HCT116 (cell line): ENCODE measurements around the gene PTH2. TPM values are rescaled to one million over a fixed set of nuclear protein-coding genes. Genes with fewer than 3 reads are reported as not detected.

ENCODE experiments used
- ATAC-seq: fragments of 200-7000 bp; cut with Tn5 transposase; 2 replicates; pipeline ENCODE4 v1.9.1; 2020; ENCODE audit warnings: mild to moderate bottlenecking, moderate library complexity
- BruUV-seq: library from RNA; stranded (reverse); fragments of 400-500 nt; replicated peaks from 2 replicates; lab custom pipeline; 2021; lab: Mats Ljungman, UMichigan
- CTCF ChIA-PET: fragments of 300-600 bp; sonication (Branson Sonifier 250); formaldehyde crosslinking; loops from one replicate; lab custom pipeline; 2021; ENCODE audit warnings: antibody characterized with exemption; lab: Charles Lee
- POLR2A ChIA-PET: fragments of 300-600, 350-600 bp; sonication (Branson Sonifier 250); formaldehyde crosslinking; loops from one replicate; lab custom pipeline; 2021; ENCODE audit warnings: antibody characterized with exemption; lab: Charles Lee
- RAD21 ChIA-PET, 2 experiments: fragments of 300-600 bp; sonication (Branson Sonifier 250); formaldehyde crosslinking; loops; one replicate each; lab custom pipeline; 2023; ENCODE audit warnings: low total read pairs in 2 of 2; ENCODE audit not compliant: uncharacterized antibody in 2 of 2, unreplicated experiment in 2 of 2, low non-redundant PET in 1 of 2; lab: Charles Lee
- DNase-seq: peaks from one replicate; pipeline ENCODE4 v3.0.0-alpha.2; 2010; ENCODE audit warnings: low read depth, low spot score
- H2AFZ ChIP-seq: fragments of 200-600 bp; shearing (Covaris generic), sonication (generic); 2 replicates; pipeline ENCODE4 v1.6.1; 2017; ENCODE audit warnings: low read depth, mixed run types, mixed read lengths, antibody characterized with exemption, low read length; ENCODE audit not compliant: poor library complexity, severe bottlenecking
- H3K27ac ChIP-seq: 2 replicates; pipeline ENCODE4 v1.5.1; 2012; ENCODE audit warnings: low read depth, low read length
- H3K27me3 ChIP-seq: fragments of 200-600 bp; sonication (generic); 2 replicates; pipeline ENCODE4 v1.6.1; 2016; ENCODE audit warnings: mixed run types, low read length, mixed read lengths; ENCODE audit not compliant: insufficient read depth
- H3K36me3 ChIP-seq, 2 experiments: fragments of 200-500 bp in 1 of 2; fragments of 200-600 bp in 1 of 2; sonication (Bioruptor generic) in 1 of 2; sonication (generic) in 1 of 2; 2 replicates each; pipeline versions ENCODE4 v1.5.1 to v1.6.1; 2014 to 2016; ENCODE audit warnings: low read length in 2 of 2, inconsistent platforms in 1 of 2, mixed read lengths in 1 of 2, mixed run types in 1 of 2; ENCODE audit not compliant: insufficient read depth in 2 of 2, control insufficient read depth in 1 of 2
- H3K4me1 ChIP-seq, 2 experiments: fragments of 200-600 bp in 1 of 2; sonication (generic) in 1 of 2; 2 replicates each; pipeline versions ENCODE4 v1.5.1 to v1.6.1; 2012 to 2017; ENCODE audit warnings: low read length in 2 of 2, inconsistent platforms in 1 of 2, mild to moderate bottlenecking in 1 of 2, mixed read lengths in 1 of 2, mixed run types in 1 of 2, moderate library complexity in 1 of 2; ENCODE audit not compliant: insufficient read depth in 2 of 2, control insufficient read depth in 1 of 2
- H3K4me2 ChIP-seq: fragments of 200-600 bp; sonication (generic); 2 replicates; pipeline ENCODE4 v1.6.1; 2017; ENCODE audit warnings: mixed run types, low read length, mixed read lengths
- H3K4me3 ChIP-seq, 2 experiments: fragments of 200-600 bp in 1 of 2; sonication (generic) in 1 of 2; replicated peaks in 1 of 2; 2 replicates each; pipeline ENCODE4 v1.5.1; 2011 to 2016; ENCODE audit warnings: low read length in 2 of 2, control low read depth in 1 of 2, low read depth in 1 of 2, mild to moderate bottlenecking in 1 of 2, mixed read lengths in 1 of 2, mixed run types in 1 of 2
- H3K79me2 ChIP-seq: fragments of 200-600 bp; sonication (generic); 2 replicates; pipeline ENCODE4 v1.6.1; 2017; ENCODE audit warnings: mild to moderate bottlenecking, mixed run types, low read length, moderate library complexity, mixed read lengths; ENCODE audit not compliant: insufficient read depth
- H3K9ac ChIP-seq: fragments of 200-600 bp; sonication (generic); 2 replicates; pipeline ENCODE4 v1.6.1; 2016; ENCODE audit warnings: low read length, mixed read lengths
- H3K9me2 ChIP-seq: fragments of 200-600 bp; sonication (generic), shearing (Covaris generic); 2 replicates; pipeline ENCODE4 v1.6.1; 2017; ENCODE audit warnings: mixed run types, mild to moderate bottlenecking, moderate library complexity; ENCODE audit not compliant: insufficient read depth
- H3K9me3 ChIP-seq, 2 experiments: fragments of 200-500 bp in 1 of 2; fragments of 200-600 bp in 1 of 2; sonication (Bioruptor generic) in 1 of 2; sonication (generic) in 1 of 2; 2 replicates each; pipeline ENCODE4 v1.6.1; 2014 to 2017; ENCODE audit warnings: low read length in 2 of 2, mixed read lengths in 2 of 2, inconsistent platforms in 1 of 2, low read depth in 1 of 2, mild to moderate bottlenecking in 1 of 2, mixed run types in 1 of 2, moderate library complexity in 1 of 2; ENCODE audit not compliant: control insufficient read depth in 1 of 2, insufficient read depth in 1 of 2
- H4K20me1 ChIP-seq: fragments of 200-600 bp; sonication (generic), shearing (Covaris generic); 2 replicates; pipeline ENCODE4 v1.6.1; 2017; ENCODE audit warnings: mixed run types, mild to moderate bottlenecking, moderate library complexity; ENCODE audit not compliant: insufficient read depth
- ATF3 ChIP-seq: IDR thresholded peaks from 2 replicates; pipeline ENCODE4 v1.6.1; 2012
- CEBPB ChIP-seq: IDR thresholded peaks from 2 replicates; pipeline ENCODE4 v1.6.1; 2012; ENCODE audit warnings: low read depth
- EGR1 ChIP-seq: IDR thresholded peaks from 2 replicates; pipeline ENCODE4 v1.6.1; 2012; ENCODE audit warnings: low read depth
- EZH2phosphoT487 ChIP-seq: fragments of 200-600 bp; IDR thresholded peaks from 2 replicates; pipeline ENCODE4 v1.6.1; 2018; ENCODE audit warnings: antibody characterized with exemption, borderline replicate concordance
- POLR2A ChIP-seq: IDR thresholded peaks from 2 replicates; pipeline ENCODE4 v1.7.0; 2011; ENCODE audit warnings: borderline replicate concordance; ENCODE audit not compliant: insufficient read depth, insufficient read length; ENCODE audit errors: extremely low read depth
- POLR2AphosphoS5 ChIP-seq: IDR thresholded peaks from 2 replicates; pipeline ENCODE4 v1.6.1; 2011; ENCODE audit warnings: mild to moderate bottlenecking, low read depth, low read length, moderate library complexity
- RAD21 ChIP-seq: IDR thresholded peaks from 2 replicates; pipeline ENCODE4 v1.6.1; 2012; ENCODE audit warnings: low read depth, mild to moderate bottlenecking
- SP1 ChIP-seq: IDR thresholded peaks from 2 replicates; pipeline ENCODE4 v1.6.1; 2012; ENCODE audit warnings: low read depth
- SRF ChIP-seq: IDR thresholded peaks from 2 replicates; pipeline ENCODE4 v1.6.1; 2012; ENCODE audit warnings: low read depth
- TCF7L2 ChIP-seq: IDR thresholded peaks from 2 replicates; pipeline ENCODE4 v1.7.0; 2011; ENCODE audit warnings: borderline replicate concordance, inconsistent platforms; ENCODE audit not compliant: insufficient read depth, insufficient read length; ENCODE audit errors: extremely low read depth
- ZFX ChIP-seq: fragments of 450-650 bp; IDR thresholded peaks from 2 replicates; pipeline ENCODE4 v1.6.1; 2017
- ZNF274 ChIP-seq: fragments of 200-500 bp; sonication (Bioruptor generic); IDR thresholded peaks from 2 replicates; pipeline ENCODE4 v1.6.1; 2014; ENCODE audit warnings: mild to moderate bottlenecking, low read depth, low read length, inconsistent platforms
- intact Hi-C: fragments of 100-400 bp; cut with micrococcal nuclease; formaldehyde crosslinking; loops from 2 replicates; pipeline ENCODE4 v1.10.0; 2022
- total RNA-seq: library from RNA; stranded (reverse); gene quantifications from one replicate; pipeline ENCODE4 v1.2.1, GENCODE V29; 2021; ENCODE audit not compliant: unreplicated experiment
- TF ChIP-seq, protein P1 (sequence below), 3 experiments: fragments of 200-600 bp in 1 of 3; sonication (generic) in 1 of 3; IDR thresholded peaks in 2 of 3; conservative IDR thresholded peaks in 1 of 3; 2 replicates each; pipeline ENCODE4 v1.5.1; 2012 to 2017; ENCODE audit warnings: low read depth in 2 of 3, low read length in 2 of 3, antibody characterized with exemption in 1 of 3, borderline replicate concordance in 1 of 3, control low read depth in 1 of 3, mild to moderate bottlenecking in 1 of 3, mixed read lengths in 1 of 3, mixed run types in 1 of 3, moderate library complexity in 1 of 3; ENCODE audit not compliant: insufficient read depth in 1 of 3
- TF ChIP-seq, protein P2 (sequence below): IDR thresholded peaks from 2 replicates; pipeline ENCODE4 v1.6.1; 2011; ENCODE audit warnings: mild to moderate bottlenecking, low read length, moderate library complexity; ENCODE audit not compliant: insufficient replicate concordance; ENCODE audit errors: extremely low read depth

The PTH2 gene
- total RNA-seq, 1 experiment from 2014 or later = 9.5 TPM

DNA sequence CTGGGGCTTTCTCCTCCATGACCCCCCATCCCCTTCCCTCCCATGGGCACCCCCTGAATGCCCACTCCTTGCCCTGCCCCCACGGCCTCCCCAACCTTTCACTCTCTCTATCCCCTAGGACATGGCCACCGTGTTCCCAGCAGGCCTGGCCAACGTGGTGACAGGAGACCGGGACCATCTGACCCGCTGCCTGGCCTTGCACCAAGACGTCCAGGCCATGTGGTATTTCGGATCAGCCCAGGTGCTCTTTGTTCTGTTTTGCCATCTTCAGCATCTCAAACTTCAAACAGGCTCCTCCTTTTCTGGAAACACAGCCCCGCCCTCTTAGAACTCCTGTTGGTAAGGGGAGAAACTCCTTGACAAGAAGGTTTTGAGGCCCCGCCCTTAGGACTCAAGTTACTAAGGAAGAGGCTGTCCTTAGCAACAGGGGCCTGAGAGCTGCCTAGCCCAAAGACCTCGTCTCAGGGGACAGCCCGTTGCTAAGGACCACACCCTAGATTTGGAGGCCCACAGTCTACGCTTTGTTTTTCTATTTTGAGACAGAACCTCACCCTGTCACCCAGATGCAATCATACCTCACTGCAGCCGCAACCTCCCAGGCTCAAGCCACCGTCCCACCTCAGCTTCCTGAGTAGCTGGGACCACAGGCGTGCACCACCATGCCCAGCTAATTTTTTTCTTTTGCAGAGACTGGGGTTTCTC lies 45.7 kb upstream of the PTH2 start:
- 0 out of 2 replicates have a peak overlapping the region, but pooled peaks have one; percentile 5 for H3K4me2 ChIP-seq
- no peak overlapping the region; the same call in 1 of the 2 replicates for H3K27ac ChIP-seq
- H3K4me3 ChIP-seq = no peak overlapping the region
- no peaks in the 10 kb centered on the region; a peak in 1 of 4 replicates for H3K36me3 ChIP-seq
- DNase-seq (no peak), ATAC-seq (peak; percentile 61)
- RAD21 ChIA-PET = interaction anchor here in 1 of 2 experiments (0.5 kb wide), 1 partner anchor 73 kb away, joined by 4 read pairs; no protein-coding TSS in a partner anchor
- no TSS peak for BruUV-seq
- no peaks in the 10 kb centered on the region for H3K9me3 ChIP-seq
- no peaks in the 10 kb centered on the region for H3K9me2 ChIP-seq
- H3K27me3 ChIP-seq = no peaks in the 10 kb centered on the region
- intact Hi-C loops = no loop called here
- no peak for TF ChIP-seq EGR1
- TF ChIP-seq ZFX = no peak
- TF ChIP-seq ATF3 = no peak
- TF ChIP-seq, protein P1, sequence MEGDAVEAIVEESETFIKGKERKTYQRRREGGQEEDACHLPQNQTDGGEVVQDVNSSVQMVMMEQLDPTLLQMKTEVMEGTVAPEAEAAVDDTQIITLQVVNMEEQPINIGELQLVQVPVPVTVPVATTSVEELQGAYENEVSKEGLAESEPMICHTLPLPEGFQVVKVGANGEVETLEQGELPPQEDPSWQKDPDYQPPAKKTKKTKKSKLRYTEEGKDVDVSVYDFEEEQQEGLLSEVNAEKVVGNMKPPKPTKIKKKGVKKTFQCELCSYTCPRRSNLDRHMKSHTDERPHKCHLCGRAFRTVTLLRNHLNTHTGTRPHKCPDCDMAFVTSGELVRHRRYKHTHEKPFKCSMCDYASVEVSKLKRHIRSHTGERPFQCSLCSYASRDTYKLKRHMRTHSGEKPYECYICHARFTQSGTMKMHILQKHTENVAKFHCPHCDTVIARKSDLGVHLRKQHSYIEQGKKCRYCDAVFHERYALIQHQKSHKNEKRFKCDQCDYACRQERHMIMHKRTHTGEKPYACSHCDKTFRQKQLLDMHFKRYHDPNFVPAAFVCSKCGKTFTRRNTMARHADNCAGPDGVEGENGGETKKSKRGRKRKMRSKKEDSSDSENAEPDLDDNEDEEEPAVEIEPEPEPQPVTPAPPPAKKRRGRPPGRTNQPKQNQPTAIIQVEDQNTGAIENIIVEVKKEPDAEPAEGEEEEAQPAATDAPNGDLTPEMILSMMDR (IDR thresholded peaks at IDR 0.05 in 2 of 3, conservative IDR thresholded peaks at IDR 0.05 in 1 of 3; ENCODE audit: borderline replicate concordance in 1 of 3, insufficient read depth in 1 of 3, low read depth in 2 of 3, low read length in 2 of 3) = no peak
- TF ChIP-seq CEBPB = no peak
- no peak for TF ChIP-seq ZNF274
- TF ChIP-seq RAD21 = no peak
- TF ChIP-seq TCF7L2 = no peak
- no peak for TF ChIP-seq POLR2AphosphoS5
- no peak for TF ChIP-seq EZH2phosphoT487
- TF ChIP-seq SRF = no peak
- TF ChIP-seq SP1 = no peak
- TF ChIP-seq, protein P2, sequence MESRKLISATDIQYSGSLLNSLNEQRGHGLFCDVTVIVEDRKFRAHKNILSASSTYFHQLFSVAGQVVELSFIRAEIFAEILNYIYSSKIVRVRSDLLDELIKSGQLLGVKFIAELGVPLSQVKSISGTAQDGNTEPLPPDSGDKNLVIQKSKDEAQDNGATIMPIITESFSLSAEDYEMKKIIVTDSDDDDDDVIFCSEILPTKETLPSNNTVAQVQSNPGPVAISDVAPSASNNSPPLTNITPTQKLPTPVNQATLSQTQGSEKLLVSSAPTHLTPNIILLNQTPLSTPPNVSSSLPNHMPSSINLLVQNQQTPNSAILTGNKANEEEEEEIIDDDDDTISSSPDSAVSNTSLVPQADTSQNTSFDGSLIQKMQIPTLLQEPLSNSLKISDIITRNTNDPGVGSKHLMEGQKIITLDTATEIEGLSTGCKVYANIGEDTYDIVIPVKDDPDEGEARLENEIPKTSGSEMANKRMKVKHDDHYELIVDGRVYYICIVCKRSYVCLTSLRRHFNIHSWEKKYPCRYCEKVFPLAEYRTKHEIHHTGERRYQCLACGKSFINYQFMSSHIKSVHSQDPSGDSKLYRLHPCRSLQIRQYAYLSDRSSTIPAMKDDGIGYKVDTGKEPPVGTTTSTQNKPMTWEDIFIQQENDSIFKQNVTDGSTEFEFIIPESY = no peak
- no peak for TF ChIP-seq POLR2A
- H3K9ac ChIP-seq = no peak overlapping the region
- POLR2A ChIA-PET = interaction anchor here (1.3 kb wide), 1 partner anchor 16 kb away, joined by 4 read pairs; the partner anchor contains the start of gene ALDH16A1
- H2AFZ ChIP-seq = no peak overlapping the region
- H4K20me1 ChIP-seq = no peaks in the 10 kb centered on the region
- H3K4me1 ChIP-seq = peaks cover 28 to 39% of the 10 kb centered on the region in 2 experiments
- CTCF ChIA-PET = interaction anchor here (1.1 kb wide), 1 partner anchor 24 kb away, joined by 3 read pairs; no protein-coding TSS in a partner anchor
- no peaks in the 10 kb centered on the region for H3K79me2 ChIP-seq
